K562 (cell line): ENCODE data around the gene ACOT13.

Experiments used
- ELF1 ChIP-seq: fragments of 200-800 bp; sonication (Bioruptor generic); IDR thresholded peaks from 2 replicates; pipeline ENCODE4 v1.6.1; 2016; ENCODE audit warnings: missing genetic modification characterization, missing compliant biosample characterization
- FOSL1 ChIP-seq: fragments of 200-800 bp; sonication (Bioruptor generic); conservative IDR thresholded peaks from 2 replicates; pipeline ENCODE4 v1.6.1; 2016; ENCODE audit warnings: missing genetic modification characterization, missing compliant biosample characterization
- HOMEZ ChIP-seq: fragments of 250-450 bp; sonication (Bioruptor Pico); IDR thresholded peaks from 2 replicates; pipeline ENCODE4 v1.4.0; 2020; ENCODE audit warnings: mild to moderate bottlenecking, moderate library complexity
- MAX ChIP-seq: sonication (generic); formaldehyde crosslinking; IDR thresholded peaks from 2 replicates; pipeline ENCODE4 v1.9.0; 2022; ENCODE audit warnings: mild to moderate bottlenecking, missing genetic modification reagents
- MNT ChIP-seq, 2 experiments: fragments of 450-650 bp; conservative IDR thresholded peaks; 2 replicates each; pipeline ENCODE4 v1.6.1; 2017; ENCODE audit warnings: mild to moderate bottlenecking in 2 of 2, moderate library complexity in 2 of 2
- NCOR1 ChIP-seq: fragments of 450-650 bp; IDR thresholded peaks from 2 replicates; pipeline ENCODE4 v1.6.1; 2016; ENCODE audit warnings: mild to moderate bottlenecking, moderate library complexity
- NRF1 ChIP-seq, 2 experiments: fragments of 450-650 bp; IDR thresholded peaks in 1 of 2; conservative IDR thresholded peaks in 1 of 2; 2 replicates each; pipeline ENCODE4 v1.6.1; 2014; ENCODE audit warnings: mild to moderate bottlenecking in 2 of 2
- POLR2AphosphoS5 ChIP-seq: IDR thresholded peaks from 2 replicates; pipeline ENCODE4 v1.6.1; 2011; ENCODE audit warnings: mild to moderate bottlenecking, low read depth, low read length, moderate library complexity; ENCODE audit not compliant: control insufficient read depth, insufficient read depth
- SNRNP70 ChIP-seq: fragments of 200-400 bp; formaldehyde crosslinking; optimal IDR thresholded peaks from 2 replicates; pipeline ENCODE3; 2017; ENCODE audit warnings: low read depth, low read length
- ZNF24 ChIP-seq: fragments of 450-650 bp; IDR thresholded peaks from 2 replicates; pipeline ENCODE4 v1.6.1; 2016
- ZNF324 ChIP-seq: fragments of 250-450 bp; sonication (Bioruptor Pico); IDR thresholded peaks from 2 replicates; pipeline ENCODE4 v1.4.0; 2020; ENCODE audit warnings: mild to moderate bottlenecking
- ZNF384 ChIP-seq: IDR thresholded peaks from 2 replicates; pipeline ENCODE4 v1.6.1; 2012; ENCODE audit warnings: low read depth, low read length, improper control_type of control experiment
- TF ChIP-seq, protein P1 (sequence below), 3 experiments: IDR thresholded peaks in 2 of 3; conservative IDR thresholded peaks in 1 of 3; 2 replicates each; pipeline ENCODE4 v1.5.1; 2011 to 2012; ENCODE audit warnings: low read length in 3 of 3, mild to moderate bottlenecking in 3 of 3, control low read depth in 2 of 3, improper control_type of control experiment in 1 of 3, inconsistent platforms in 1 of 3, low read depth in 1 of 3, mixed read lengths in 1 of 3, moderate library complexity in 1 of 3; ENCODE audit not compliant: insufficient read depth in 2 of 3
- TF ChIP-seq, protein P2 (sequence below): sonication (generic); formaldehyde crosslinking; IDR thresholded peaks from 2 replicates; pipeline ENCODE4 v1.5.0; 2020; ENCODE audit warnings: missing genetic modification reagents

DNA sequence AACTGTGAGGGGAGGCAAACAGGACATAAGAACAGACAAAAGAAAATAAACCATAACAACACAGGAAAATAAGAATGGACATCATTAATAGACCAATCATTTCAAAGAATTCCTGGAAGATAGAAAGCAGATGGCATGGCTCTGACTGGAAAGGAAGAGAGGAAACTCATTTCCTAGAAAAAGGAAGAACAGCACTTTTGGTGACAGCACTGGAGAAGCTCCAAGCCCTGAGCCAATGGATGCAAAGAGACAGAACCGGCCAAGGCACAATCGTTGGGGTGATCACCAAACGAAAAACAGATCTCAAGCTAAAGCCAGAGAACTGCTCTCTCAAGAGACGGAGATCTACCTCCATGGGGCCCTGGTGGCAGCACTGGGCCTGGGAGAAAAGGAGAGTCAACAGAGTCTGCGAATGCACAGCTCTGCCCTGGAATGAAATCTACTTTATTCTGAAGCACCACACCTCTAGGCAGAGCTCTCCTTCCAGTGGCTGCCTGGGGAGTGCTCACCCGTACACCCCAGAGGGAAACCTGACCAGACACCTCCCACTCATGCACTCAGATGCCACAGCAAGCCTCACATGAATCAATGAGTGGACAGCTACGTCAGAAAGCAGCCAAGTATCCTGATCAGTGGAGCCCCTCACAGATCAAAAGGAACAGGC lies 45.1 kb upstream of the ACOT13 start:
- no peak for TF ChIP-seq ZNF24
- TF ChIP-seq, protein P1, sequence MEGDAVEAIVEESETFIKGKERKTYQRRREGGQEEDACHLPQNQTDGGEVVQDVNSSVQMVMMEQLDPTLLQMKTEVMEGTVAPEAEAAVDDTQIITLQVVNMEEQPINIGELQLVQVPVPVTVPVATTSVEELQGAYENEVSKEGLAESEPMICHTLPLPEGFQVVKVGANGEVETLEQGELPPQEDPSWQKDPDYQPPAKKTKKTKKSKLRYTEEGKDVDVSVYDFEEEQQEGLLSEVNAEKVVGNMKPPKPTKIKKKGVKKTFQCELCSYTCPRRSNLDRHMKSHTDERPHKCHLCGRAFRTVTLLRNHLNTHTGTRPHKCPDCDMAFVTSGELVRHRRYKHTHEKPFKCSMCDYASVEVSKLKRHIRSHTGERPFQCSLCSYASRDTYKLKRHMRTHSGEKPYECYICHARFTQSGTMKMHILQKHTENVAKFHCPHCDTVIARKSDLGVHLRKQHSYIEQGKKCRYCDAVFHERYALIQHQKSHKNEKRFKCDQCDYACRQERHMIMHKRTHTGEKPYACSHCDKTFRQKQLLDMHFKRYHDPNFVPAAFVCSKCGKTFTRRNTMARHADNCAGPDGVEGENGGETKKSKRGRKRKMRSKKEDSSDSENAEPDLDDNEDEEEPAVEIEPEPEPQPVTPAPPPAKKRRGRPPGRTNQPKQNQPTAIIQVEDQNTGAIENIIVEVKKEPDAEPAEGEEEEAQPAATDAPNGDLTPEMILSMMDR (IDR thresholded peaks at IDR 0.05 in 2 of 3, conservative IDR thresholded peaks at IDR 0.05 in 1 of 3; ENCODE audit: insufficient read depth in 2 of 3, low read depth in 1 of 3, low read length in 3 of 3), result no peak
- no peak for TF ChIP-seq SNRNP70
- TF ChIP-seq, protein P2, sequence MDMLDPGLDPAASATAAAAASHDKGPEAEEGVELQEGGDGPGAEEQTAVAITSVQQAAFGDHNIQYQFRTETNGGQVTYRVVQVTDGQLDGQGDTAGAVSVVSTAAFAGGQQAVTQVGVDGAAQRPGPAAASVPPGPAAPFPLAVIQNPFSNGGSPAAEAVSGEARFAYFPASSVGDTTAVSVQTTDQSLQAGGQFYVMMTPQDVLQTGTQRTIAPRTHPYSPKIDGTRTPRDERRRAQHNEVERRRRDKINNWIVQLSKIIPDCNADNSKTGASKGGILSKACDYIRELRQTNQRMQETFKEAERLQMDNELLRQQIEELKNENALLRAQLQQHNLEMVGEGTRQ, result no peak
- no peak for TF ChIP-seq MNT (conservative IDR thresholded peaks at IDR 0.05)
- TF ChIP-seq NRF1 (conservative IDR thresholded peaks at IDR 0.05 in 1 of 2, IDR thresholded peaks at IDR 0.05 in 1 of 2), result no peak
- TF ChIP-seq HOMEZ, result no peak
- TF ChIP-seq MAX (CRISPR knock-in tag), result no peak
- TF ChIP-seq ZNF384, result no peak
- no peak for TF ChIP-seq ELF1 (tag)
- TF ChIP-seq POLR2AphosphoS5, result no peak
- no peak for TF ChIP-seq FOSL1
- no peak for TF ChIP-seq NCOR1
- TF ChIP-seq ZNF324 (CRISPR knock-in tag), result no peak
